HepG2 (cell line): ENCODE data around the gene ZNF773. TPM values are rescaled to one million over a fixed set of nuclear protein-coding genes. Genes with fewer than 3 reads are reported as not detected.

Source experiments
- ATAC-seq: fragments of 200-7000 bp; cut with Tn5 transposase; 3 replicates; pipeline ENCODE4 v1.9.1; 2020; ENCODE audit warnings: mild to moderate bottlenecking, moderate library complexity
- BruUV-seq: library from RNA; stranded (reverse); fragments of 400-500 nt; replicated peaks from 2 replicates; lab custom pipeline; 2021; lab: Mats Ljungman, UMichigan
- CTCF ChIA-PET: fragments of 300-600 bp; formaldehyde crosslinking; extraction: SDS; loops from one replicate; lab custom pipeline; 2021; ENCODE audit warnings: low total read pairs, inconsistent platforms, low intra/inter-chr PET ratio; lab: Yijun Ruan, JAX
- POLR2A ChIA-PET: fragments of 350-600 bp; sonication (Branson Sonifier 250); formaldehyde crosslinking; loops from one replicate; lab custom pipeline; 2020; ENCODE audit warnings: antibody characterized with exemption, inconsistent platforms; lab: Yijun Ruan, JAX
- DNase-seq: peaks from one replicate; pipeline ENCODE4 v3.0.0-alpha.2; 2015; ENCODE audit warnings: low spot score
- FAIRE-seq: peaks from 3 replicates; lab custom pipeline; 2011; peaks lifted over from hg19 to GRCh38; lab: Jason Lieb, UNC
- H2AFZ ChIP-seq: one replicate; pipeline ENCODE4 v1.6.1; 2011; ENCODE audit warnings: low read length, inconsistent platforms
- H3K27ac ChIP-seq: fragments of 300-600 bp; 3 replicates; pipeline ENCODE4 v1.8.0; 2011; ENCODE audit warnings: mixed run types, mild to moderate bottlenecking, mixed read lengths, low read length, inconsistent platforms; ENCODE audit not compliant: insufficient read depth; ENCODE audit errors: extremely low read length
- H3K27me3 ChIP-seq, 2 experiments: fragments of 200-600 bp in 1 of 2; 2 replicates in 1 of 2; 3 replicates in 1 of 2; pipeline versions ENCODE4 v1.6.0 to v1.8.0; 2011; ENCODE audit warnings: low read length in 2 of 2, mild to moderate bottlenecking in 2 of 2, moderate library complexity in 2 of 2, inconsistent platforms in 1 of 2; ENCODE audit not compliant: insufficient read depth in 2 of 2, control insufficient read depth in 1 of 2
- H3K36me3 ChIP-seq, 2 experiments: fragments of 200-600 bp in 1 of 2; replicated peaks in 1 of 2; 2 replicates in 1 of 2; 3 replicates in 1 of 2; pipeline versions ENCODE4 v1.5.1 to v1.8.0; 2011; ENCODE audit warnings: low read length in 2 of 2, inconsistent platforms in 1 of 2; ENCODE audit not compliant: insufficient read depth in 2 of 2, control insufficient read depth in 1 of 2
- H3K4me1 ChIP-seq: 2 replicates; pipeline ENCODE4 v1.5.1; 2012; ENCODE audit warnings: low read length, inconsistent platforms; ENCODE audit not compliant: insufficient read depth
- H3K4me2 ChIP-seq: 2 replicates; pipeline ENCODE4 v1.6.0; 2011; ENCODE audit warnings: low read depth, low read length, inconsistent platforms
- H3K4me3 ChIP-seq, 3 experiments: fragments of 200-600 bp in 1 of 3; sonication (generic), shearing (Covaris generic) in 1 of 3; replicated peaks in 1 of 3; 2 replicates each; pipeline ENCODE4 v1.5.1; 2011 to 2016; ENCODE audit warnings: low read length in 3 of 3, inconsistent platforms in 2 of 3, low read depth in 2 of 3, mild to moderate bottlenecking in 2 of 3, control low read depth in 1 of 3, mixed read lengths in 1 of 3; ENCODE audit not compliant: insufficient read depth in 1 of 3
- H3K79me2 ChIP-seq: one replicate; pipeline ENCODE4 v1.6.1; 2011; ENCODE audit warnings: low read length, inconsistent platforms; ENCODE audit not compliant: insufficient read depth
- H3K9ac ChIP-seq: 2 replicates; pipeline ENCODE4 v1.6.0; 2011; ENCODE audit warnings: mild to moderate bottlenecking, low read depth, low read length, inconsistent platforms; ENCODE audit not compliant: insufficient read depth
- H3K9me3 ChIP-seq: 2 replicates; pipeline ENCODE4 v1.5.1; 2012; ENCODE audit warnings: mild to moderate bottlenecking, low read length
- H4K20me1 ChIP-seq: 2 replicates; pipeline ENCODE4 v1.6.0; 2011; ENCODE audit warnings: inconsistent platforms, mild to moderate bottlenecking, low read length, moderate library complexity; ENCODE audit not compliant: insufficient read depth
- CEBPB ChIP-seq: IDR thresholded peaks from 2 replicates; pipeline ENCODE4 v1.6.1; 2011; ENCODE audit warnings: low read depth, low read length, improper control_type of control experiment, borderline replicate concordance
- HMG20B ChIP-seq: conservative IDR thresholded peaks from 2 replicates; pipeline ENCODE4 v1.6.1; 2016; ENCODE audit warnings: missing genetic modification reagents, missing compliant biosample characterization
- IKZF1 ChIP-seq: fragments of 450-650 bp; IDR thresholded peaks from 2 replicates; pipeline ENCODE4 v1.7.1; 2016
- KDM3A ChIP-seq: IDR thresholded peaks from 2 replicates; pipeline ENCODE4 v1.6.1; 2018; ENCODE audit warnings: low read depth, missing compliant biosample characterization
- SRSF9 ChIP-seq: fragments of 200-400 bp; formaldehyde crosslinking; IDR thresholded peaks from 2 replicates; pipeline ENCODE4 v1.6.1; 2018; ENCODE audit warnings: borderline replicate concordance, mild to moderate bottlenecking, low read depth, low read length; ENCODE audit not compliant: insufficient read depth, poor library complexity, severe bottlenecking
- TCF12 ChIP-seq, 2 experiments: fragments of 450-650 bp in 1 of 2; sonication (generic) in 1 of 2; formaldehyde crosslinking in 1 of 2; IDR thresholded peaks; 2 replicates each; pipeline versions ENCODE4 v1.6.1 to v1.8.0; 2017 to 2022; ENCODE audit warnings: antibody characterized with exemption in 1 of 2, mild to moderate bottlenecking in 1 of 2, missing genetic modification reagents in 1 of 2, moderate library complexity in 1 of 2
- THAP11 ChIP-seq: IDR thresholded peaks from 2 replicates; pipeline ENCODE4 v1.6.1; 2016; ENCODE audit warnings: missing biosample characterization, missing genetic modification reagents
- ZBTB20 ChIP-seq: sonication (generic); formaldehyde crosslinking; IDR thresholded peaks from 2 replicates; pipeline ENCODE4 v1.8.1; 2023; ENCODE audit warnings: missing genetic modification reagents, low read depth, mild to moderate bottlenecking, borderline replicate concordance
- ZNF7 ChIP-seq: IDR thresholded peaks from 2 replicates; pipeline ENCODE4 v1.6.1; 2016; ENCODE audit warnings: missing biosample characterization, missing genetic modification reagents
- WGBS: methylation state at CpG from one replicate; pipeline ENCODE4 v1.1.6; 2017; ENCODE audit warnings: low lambda C conversion rate; 5-methylcytosine and 5-hydroxymethylcytosine counted together
- in situ Hi-C: cut with HindIII; loops from 2 replicates; pipeline ENCODE4 v1.10.0; 2017; ENCODE audit warnings: low pct_unique_long_range_greater_than_20kb; ENCODE audit not compliant: extremely low pct_ligation_motif_present
- intact Hi-C: fragments of 100-400 bp; cut with micrococcal nuclease; formaldehyde crosslinking; loops from one replicate; pipeline ENCODE4 v1.10.0; 2022; ENCODE audit not compliant: unreplicated experiment
- polyA plus RNA-seq, 8 experiments: library from polyadenylated mRNA; depleted of rRNA in 3 of 8; stranded (reverse) in 7 of 8; unstranded in 1 of 8; fragments of >200 nt; fragmentation: Illumina TruSeq in 4 of 8; extraction: Trizol in 4 of 8; gene quantifications; 2 replicates each; pipeline versions ENCODE4 v1.2.1 to v1.2.3, GENCODE V29; 2011 to 2016; ENCODE audit warnings: low read depth in 4 of 8, missing spikeins in 1 of 8, mixed read lengths in 1 of 8; ENCODE audit not compliant: insufficient read depth in 1 of 8
- total RNA-seq, 5 experiments: library from RNA; depleted of rRNA; stranded (reverse); fragments of >200 nt; fragmentation: Illumina TruSeq; extraction: Trizol; gene quantifications; 2 replicates each; pipeline ENCODE4 v1.2.3, GENCODE V29; 2016; ENCODE audit warnings: low read depth in 1 of 5
- TF ChIP-seq, protein P1 (sequence below): IDR thresholded peaks from 2 replicates; pipeline ENCODE4 v1.6.1; 2016
- TF ChIP-seq, protein P2 (sequence below): IDR thresholded peaks from 2 replicates; pipeline ENCODE4 v1.6.1; 2016; ENCODE audit warnings: missing compliant biosample characterization, missing genetic modification reagents, borderline replicate concordance

Gene ZNF773
- total and polyA plus RNA-seq, 2 of the 13 experiments (the other 11 are each of a cell fraction or from before 2014, with no cell fraction given) = 5.7 to 6.7 TPM

DNA sequence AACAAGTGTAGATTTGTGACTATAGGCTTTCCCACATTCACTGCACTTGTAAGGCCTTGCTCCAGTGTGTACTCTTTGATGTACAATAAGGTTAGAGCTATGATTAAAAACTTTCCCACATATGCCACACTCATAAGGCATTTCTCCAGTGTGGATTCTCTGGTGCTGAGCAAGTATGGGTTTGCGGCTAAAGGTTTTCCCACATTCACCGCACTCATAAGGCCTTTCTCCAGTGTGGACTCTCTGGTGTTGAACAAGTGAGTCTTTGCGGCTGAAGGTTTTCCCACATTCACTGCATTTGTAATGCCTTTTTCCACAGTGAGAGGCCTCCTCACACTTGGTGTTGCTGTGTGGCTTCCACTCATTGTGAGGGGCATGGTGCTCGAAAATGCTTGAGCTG is 26.1 kb upstream of the ZNF773 start:
- ATAC-seq (no peak), FAIRE-seq (no peak), DNase-seq (no peak)
- Histone ChIP-seq H2AFZ (no peak overlapping the region), H3K27ac (no peak overlapping the region), H3K9me3 (no peaks in the 10 kb centered on the region), H3K36me3 (peaks cover 6 to 29% of the 10 kb centered on the region in 2 experiments), H4K20me1 (no peaks in the 10 kb centered on the region), H3K79me2 (peaks cover 26% of the 10 kb centered on the region), H3K4me1 (peaks cover 32% of the 10 kb centered on the region), H3K4me3 (no peak overlapping the region), H3K4me2 (no peak overlapping the region), H3K27me3 (no peaks in the 10 kb centered on the region; a peak in 1 of 5 replicates), H3K9ac (no peak overlapping the region)
- ChIA-PET CTCF (no interaction called here), POLR2A (no interaction called here)
- in situ Hi-C loops = no loop called here
- TF ChIP-seq SRSF9 (no peak), THAP11 (CRISPR knock-in tag) (no peak), ZBTB20 (CRISPR knock-in tag) (no peak), IKZF1 (no peak), ZNF7 (CRISPR knock-in tag) (no peak), HMG20B (CRISPR knock-in tag) (no peak), TCF12 (IDR thresholded peaks at IDR 0.05) (no peak), TCF12 (CRISPR knock-in tag; IDR thresholded peaks at IDR 0.05) (no peak), CEBPB (no peak), KDM3A (CRISPR knock-in tag) (no peak)
- TF ChIP-seq, protein P1, sequence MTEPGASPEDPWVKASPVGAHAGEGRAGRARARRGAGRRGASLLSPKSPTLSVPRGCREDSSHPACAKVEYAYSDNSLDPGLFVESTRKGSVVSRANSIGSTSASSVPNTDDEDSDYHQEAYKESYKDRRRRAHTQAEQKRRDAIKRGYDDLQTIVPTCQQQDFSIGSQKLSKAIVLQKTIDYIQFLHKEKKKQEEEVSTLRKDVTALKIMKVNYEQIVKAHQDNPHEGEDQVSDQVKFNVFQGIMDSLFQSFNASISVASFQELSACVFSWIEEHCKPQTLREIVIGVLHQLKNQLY (CRISPR knock-in tag) = no peak
- TF ChIP-seq, protein P2, sequence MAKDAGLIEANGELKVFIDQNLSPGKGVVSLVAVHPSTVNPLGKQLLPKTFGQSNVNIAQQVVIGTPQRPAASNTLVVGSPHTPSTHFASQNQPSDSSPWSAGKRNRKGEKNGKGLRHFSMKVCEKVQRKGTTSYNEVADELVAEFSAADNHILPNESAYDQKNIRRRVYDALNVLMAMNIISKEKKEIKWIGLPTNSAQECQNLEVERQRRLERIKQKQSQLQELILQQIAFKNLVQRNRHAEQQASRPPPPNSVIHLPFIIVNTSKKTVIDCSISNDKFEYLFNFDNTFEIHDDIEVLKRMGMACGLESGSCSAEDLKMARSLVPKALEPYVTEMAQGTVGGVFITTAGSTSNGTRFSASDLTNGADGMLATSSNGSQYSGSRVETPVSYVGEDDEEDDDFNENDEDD (CRISPR knock-in tag) = no peak
- intact Hi-C loops = no loop called here
- no TSS peak for BruUV-seq
- 100% methylated on average over 4 of the region's 4 CpGs for WGBS
